ENCODE data around the gene KCNIP2.
"Not testable (repeated sequence)": the region's sequence is repeated elsewhere in the genome, so short reads cannot be mapped to it uniquely, and the experiment has no call there.

The KCNIP2 gene

GRCh38 chr10:101807158-101807557, 36.4 kb downstream of the KCNIP2 start:
- DNase-seq (ENCODE audit: low read depth): no peak
- TF ChIP-seq, protein P1, sequence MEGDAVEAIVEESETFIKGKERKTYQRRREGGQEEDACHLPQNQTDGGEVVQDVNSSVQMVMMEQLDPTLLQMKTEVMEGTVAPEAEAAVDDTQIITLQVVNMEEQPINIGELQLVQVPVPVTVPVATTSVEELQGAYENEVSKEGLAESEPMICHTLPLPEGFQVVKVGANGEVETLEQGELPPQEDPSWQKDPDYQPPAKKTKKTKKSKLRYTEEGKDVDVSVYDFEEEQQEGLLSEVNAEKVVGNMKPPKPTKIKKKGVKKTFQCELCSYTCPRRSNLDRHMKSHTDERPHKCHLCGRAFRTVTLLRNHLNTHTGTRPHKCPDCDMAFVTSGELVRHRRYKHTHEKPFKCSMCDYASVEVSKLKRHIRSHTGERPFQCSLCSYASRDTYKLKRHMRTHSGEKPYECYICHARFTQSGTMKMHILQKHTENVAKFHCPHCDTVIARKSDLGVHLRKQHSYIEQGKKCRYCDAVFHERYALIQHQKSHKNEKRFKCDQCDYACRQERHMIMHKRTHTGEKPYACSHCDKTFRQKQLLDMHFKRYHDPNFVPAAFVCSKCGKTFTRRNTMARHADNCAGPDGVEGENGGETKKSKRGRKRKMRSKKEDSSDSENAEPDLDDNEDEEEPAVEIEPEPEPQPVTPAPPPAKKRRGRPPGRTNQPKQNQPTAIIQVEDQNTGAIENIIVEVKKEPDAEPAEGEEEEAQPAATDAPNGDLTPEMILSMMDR (IDR thresholded peaks at IDR 0.05; ENCODE audit: insufficient read depth, low read depth, low read length, missing control alignments): no peak
- no peak overlapping the region for H3K4me3 ChIP-seq (ENCODE audit: low read length)

DNA sequence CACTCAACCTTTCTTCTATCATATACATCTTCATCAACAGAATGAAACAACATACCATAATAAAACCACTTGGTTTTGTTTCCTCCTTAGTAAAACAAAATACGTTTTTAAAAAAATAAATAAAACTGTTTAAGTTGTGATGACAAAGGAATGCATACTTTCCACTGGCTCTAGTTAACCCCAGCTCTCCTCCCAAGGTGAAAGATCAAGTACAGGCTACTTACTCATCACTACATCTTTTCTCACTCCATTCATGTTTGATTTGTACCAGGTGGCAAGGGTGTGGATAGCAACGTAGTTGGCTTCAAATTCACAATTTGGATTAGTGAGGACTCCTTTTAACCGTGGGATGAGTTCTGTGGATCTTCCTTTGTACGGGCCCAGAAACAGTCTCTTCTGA, 40.1 kb downstream of the KCNIP2 start:
- no peak overlapping the region for H3K4me3 ChIP-seq (ENCODE audit: low read length)
- TF ChIP-seq, protein P1 (IDR thresholded peaks at IDR 0.05; ENCODE audit: insufficient read depth, low read depth, low read length, missing control alignments): no peak
- no peak for DNase-seq (ENCODE audit: low read depth)

GRCh38 chr10:101797403-101798059, 46.1 kb downstream of the KCNIP2 start:
- no peak for DNase-seq (ENCODE audit: low read depth)
- TF ChIP-seq, protein P1 (IDR thresholded peaks at IDR 0.05; ENCODE audit: insufficient read depth, low read depth, low read length, missing control alignments): no peak
- no peak overlapping the region for H3K4me3 ChIP-seq (ENCODE audit: low read length)

- TF ChIP-seq, protein P1 (IDR thresholded peaks at IDR 0.05; ENCODE audit: insufficient read depth, low read depth, low read length, missing control alignments): no peak
- no peak for DNase-seq (ENCODE audit: low read depth)
- no peak overlapping the region for H3K4me3 ChIP-seq (ENCODE audit: low read length)
Observed at GRCh38 chr10:101793526-101793925, 50.1 kb downstream of the KCNIP2 start.

GRCh38 chr10:101789686-101790085, 53.9 kb downstream of the KCNIP2 start:
- DNase-seq (ENCODE audit: low read depth): no peak
- H3K4me3 ChIP-seq (ENCODE audit: low read length): no peak overlapping the region
- TF ChIP-seq, protein P1 (IDR thresholded peaks at IDR 0.05; ENCODE audit: insufficient read depth, low read depth, low read length, missing control alignments): no peak

DNA sequence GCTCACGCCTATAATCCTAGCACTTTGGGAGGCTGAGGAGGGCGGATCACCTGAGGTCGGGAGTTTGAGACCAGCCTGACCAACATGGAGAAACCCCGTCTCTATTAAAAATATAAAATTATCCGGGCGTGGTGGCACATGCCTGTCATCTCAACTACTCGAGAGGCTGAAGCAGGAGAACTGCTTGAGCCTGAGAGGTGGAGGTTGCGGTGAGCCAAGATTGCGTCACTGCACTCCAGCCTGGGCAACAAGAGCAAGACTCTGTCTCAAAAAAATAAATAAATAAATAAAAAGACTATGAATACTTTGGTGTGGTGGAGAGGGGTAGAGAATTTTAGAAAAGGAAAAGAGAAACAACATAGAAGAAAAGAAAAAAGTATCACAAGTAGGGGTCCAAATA, 54.4 kb downstream of the KCNIP2 start:
- H3K4me3 ChIP-seq (ENCODE audit: low read length); DNase-seq (ENCODE audit: low read depth): not testable (repeated sequence)

- no peak overlapping the region for H3K4me3 ChIP-seq (ENCODE audit: low read length)
- no peak for DNase-seq (ENCODE audit: low read depth)
- TF ChIP-seq, protein P1 (IDR thresholded peaks at IDR 0.05; ENCODE audit: insufficient read depth, low read depth, low read length, missing control alignments): no peak
Observed at GRCh38 chr10:101785801-101786200, 57.8 kb downstream of the KCNIP2 start.

All from epithelial cell of esophagus (primary cell).